HepG2 (cell line): Measurements from ENCODE around the gene DHRS13. TPM values are rescaled to one million over a fixed set of nuclear protein-coding genes. Genes with fewer than 3 reads are reported as not detected.

Source experiments
- GZF1 ChIP-seq: sonication (generic); formaldehyde crosslinking; IDR thresholded peaks from 2 replicates; pipeline ENCODE4 v1.5.1; 2020; ENCODE audit warnings: mild to moderate bottlenecking, missing genetic modification reagents
- MAFG ChIP-seq: sonication (generic); formaldehyde crosslinking; IDR thresholded peaks from 2 replicates; pipeline ENCODE4 v1.5.1; 2020; ENCODE audit warnings: mild to moderate bottlenecking, missing genetic modification reagents
- TP53 ChIP-seq: sonication (generic); formaldehyde crosslinking; conservative IDR thresholded peaks from 2 replicates; pipeline ENCODE4 v1.4.0; 2020; ENCODE audit warnings: missing genetic modification reagents
- polyA plus RNA-seq, 8 experiments: library from polyadenylated mRNA; depleted of rRNA in 3 of 8; stranded (reverse) in 7 of 8; unstranded in 1 of 8; fragments of >200 nt; fragmentation: Illumina TruSeq in 4 of 8; extraction: Trizol in 4 of 8; gene quantifications; 2 replicates each; pipeline versions ENCODE4 v1.2.1 to v1.2.3, GENCODE V29; 2011 to 2016; ENCODE audit warnings: low read depth in 4 of 8, missing spikeins in 1 of 8, mixed read lengths in 1 of 8; ENCODE audit not compliant: insufficient read depth in 1 of 8
- total RNA-seq, 5 experiments: library from RNA; depleted of rRNA; stranded (reverse); fragments of >200 nt; fragmentation: Illumina TruSeq; extraction: Trizol; gene quantifications; 2 replicates each; pipeline ENCODE4 v1.2.3, GENCODE V29; 2016; ENCODE audit warnings: low read depth in 1 of 5
- TF ChIP-seq, protein P1 (sequence below): sonication (generic); formaldehyde crosslinking; IDR thresholded peaks from 2 replicates; pipeline ENCODE4 v1.4.0; 2020; ENCODE audit warnings: missing genetic modification reagents
- TF ChIP-seq, protein P2 (sequence below): sonication (generic); formaldehyde crosslinking; IDR thresholded peaks from 2 replicates; pipeline ENCODE4 v1.4.0; 2020; ENCODE audit warnings: missing genetic modification reagents; ENCODE audit errors: not compliant biosample characterization
- TF ChIP-seq, protein P3 (sequence below): IDR thresholded peaks from 2 replicates; pipeline ENCODE4 v1.6.1; 2012; ENCODE audit warnings: inconsistent platforms
- TF ChIP-seq, protein P4 (sequence below): sonication (generic); formaldehyde crosslinking; IDR thresholded peaks from 2 replicates; pipeline ENCODE4 v1.5.1; 2020; ENCODE audit warnings: missing genetic modification reagents, mild to moderate bottlenecking, borderline replicate concordance

DHRS13 gene
- total and polyA plus RNA-seq, 2 of the 13 experiments (the other 11 are each of a cell fraction or from before 2014, with no cell fraction given) = 11.8 to 12.6 TPM

DNA sequence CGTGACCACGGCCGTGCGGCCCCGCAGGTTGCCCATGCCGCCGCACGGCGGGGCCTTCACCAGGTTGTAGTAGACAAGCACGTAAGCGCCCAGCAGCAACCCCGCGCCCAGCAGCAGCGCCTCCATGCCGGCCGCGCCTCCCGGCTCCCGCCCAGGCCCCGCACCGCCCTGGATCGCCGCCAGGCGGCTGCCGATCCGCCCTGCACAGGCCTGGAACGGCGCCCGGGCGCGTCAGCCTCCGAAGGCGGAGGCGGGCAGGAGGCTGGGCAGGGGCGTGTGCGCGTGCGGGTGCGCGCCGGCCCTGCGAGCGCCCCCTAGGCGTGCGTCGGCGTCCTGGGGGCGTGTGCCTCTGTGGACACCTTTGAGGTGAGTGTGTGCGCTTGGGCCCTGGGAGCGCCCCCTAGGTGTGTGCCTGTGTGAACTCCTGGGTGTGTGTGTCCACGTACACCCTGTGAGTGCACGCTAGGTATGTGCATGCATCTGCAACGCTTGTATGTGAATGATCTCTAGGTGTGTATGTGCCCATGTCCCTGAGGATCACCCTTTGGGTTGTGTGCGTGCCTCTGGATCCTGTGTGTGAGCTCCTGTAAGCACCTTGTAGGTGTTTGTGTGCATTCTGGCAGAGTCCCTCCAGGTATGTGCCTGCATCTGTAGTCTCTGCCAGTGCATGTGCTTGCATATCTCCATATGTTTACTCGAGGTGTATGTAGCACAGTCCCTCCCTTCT lies at the start of gene DHRS13 (continued):
- TF ChIP-seq, protein P1, sequence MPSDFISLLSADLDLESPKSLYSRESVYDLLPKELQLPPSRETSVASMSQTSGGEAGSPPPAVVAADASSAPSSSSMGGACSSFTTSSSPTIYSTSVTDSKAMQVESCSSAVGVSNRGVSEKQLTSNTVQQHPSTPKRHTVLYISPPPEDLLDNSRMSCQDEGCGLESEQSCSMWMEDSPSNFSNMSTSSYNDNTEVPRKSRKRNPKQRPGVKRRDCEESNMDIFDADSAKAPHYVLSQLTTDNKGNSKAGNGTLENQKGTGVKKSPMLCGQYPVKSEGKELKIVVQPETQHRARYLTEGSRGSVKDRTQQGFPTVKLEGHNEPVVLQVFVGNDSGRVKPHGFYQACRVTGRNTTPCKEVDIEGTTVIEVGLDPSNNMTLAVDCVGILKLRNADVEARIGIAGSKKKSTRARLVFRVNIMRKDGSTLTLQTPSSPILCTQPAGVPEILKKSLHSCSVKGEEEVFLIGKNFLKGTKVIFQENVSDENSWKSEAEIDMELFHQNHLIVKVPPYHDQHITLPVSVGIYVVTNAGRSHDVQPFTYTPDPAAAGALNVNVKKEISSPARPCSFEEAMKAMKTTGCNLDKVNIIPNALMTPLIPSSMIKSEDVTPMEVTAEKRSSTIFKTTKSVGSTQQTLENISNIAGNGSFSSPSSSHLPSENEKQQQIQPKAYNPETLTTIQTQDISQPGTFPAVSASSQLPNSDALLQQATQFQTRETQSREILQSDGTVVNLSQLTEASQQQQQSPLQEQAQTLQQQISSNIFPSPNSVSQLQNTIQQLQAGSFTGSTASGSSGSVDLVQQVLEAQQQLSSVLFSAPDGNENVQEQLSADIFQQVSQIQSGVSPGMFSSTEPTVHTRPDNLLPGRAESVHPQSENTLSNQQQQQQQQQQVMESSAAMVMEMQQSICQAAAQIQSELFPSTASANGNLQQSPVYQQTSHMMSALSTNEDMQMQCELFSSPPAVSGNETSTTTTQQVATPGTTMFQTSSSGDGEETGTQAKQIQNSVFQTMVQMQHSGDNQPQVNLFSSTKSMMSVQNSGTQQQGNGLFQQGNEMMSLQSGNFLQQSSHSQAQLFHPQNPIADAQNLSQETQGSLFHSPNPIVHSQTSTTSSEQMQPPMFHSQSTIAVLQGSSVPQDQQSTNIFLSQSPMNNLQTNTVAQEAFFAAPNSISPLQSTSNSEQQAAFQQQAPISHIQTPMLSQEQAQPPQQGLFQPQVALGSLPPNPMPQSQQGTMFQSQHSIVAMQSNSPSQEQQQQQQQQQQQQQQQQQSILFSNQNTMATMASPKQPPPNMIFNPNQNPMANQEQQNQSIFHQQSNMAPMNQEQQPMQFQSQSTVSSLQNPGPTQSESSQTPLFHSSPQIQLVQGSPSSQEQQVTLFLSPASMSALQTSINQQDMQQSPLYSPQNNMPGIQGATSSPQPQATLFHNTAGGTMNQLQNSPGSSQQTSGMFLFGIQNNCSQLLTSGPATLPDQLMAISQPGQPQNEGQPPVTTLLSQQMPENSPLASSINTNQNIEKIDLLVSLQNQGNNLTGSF = no peak
- TF ChIP-seq GZF1 (CRISPR knock-in tag) (no peak), TP53 (CRISPR knock-in tag) (no peak), MAFG (no peak)
- TF ChIP-seq, protein P2, sequence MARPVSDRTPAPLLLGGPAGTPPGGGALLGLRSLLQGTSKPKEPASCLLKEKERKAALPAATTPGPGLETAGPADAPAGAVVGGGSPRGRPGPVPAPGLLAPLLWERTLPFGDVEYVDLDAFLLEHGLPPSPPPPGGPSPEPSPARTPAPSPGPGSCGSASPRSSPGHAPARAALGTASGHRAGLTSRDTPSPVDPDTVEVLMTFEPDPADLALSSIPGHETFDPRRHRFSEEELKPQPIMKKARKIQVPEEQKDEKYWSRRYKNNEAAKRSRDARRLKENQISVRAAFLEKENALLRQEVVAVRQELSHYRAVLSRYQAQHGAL (CRISPR knock-in tag) = no peak
- TF ChIP-seq, protein P3, sequence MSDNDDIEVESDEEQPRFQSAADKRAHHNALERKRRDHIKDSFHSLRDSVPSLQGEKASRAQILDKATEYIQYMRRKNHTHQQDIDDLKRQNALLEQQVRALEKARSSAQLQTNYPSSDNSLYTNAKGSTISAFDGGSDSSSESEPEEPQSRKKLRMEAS = peak; percentile 94
- TF ChIP-seq, protein P4, sequence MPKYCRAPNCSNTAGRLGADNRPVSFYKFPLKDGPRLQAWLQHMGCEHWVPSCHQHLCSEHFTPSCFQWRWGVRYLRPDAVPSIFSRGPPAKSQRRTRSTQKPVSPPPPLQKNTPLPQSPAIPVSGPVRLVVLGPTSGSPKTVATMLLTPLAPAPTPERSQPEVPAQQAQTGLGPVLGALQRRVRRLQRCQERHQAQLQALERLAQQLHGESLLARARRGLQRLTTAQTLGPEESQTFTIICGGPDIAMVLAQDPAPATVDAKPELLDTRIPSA = no peak
